ENCODE measurements around the gene ZNF780A.
A peak's percentile ranks its signal among the peaks of the same experiment; 100 is the strongest.

The ZNF780A gene

GRCh38 chr19:40139533-40140287 is 49.0 kb upstream of the ZNF780A start (continued):
- TF ChIP-seq CTCF (tag by site-specific recombination; IDR thresholded peaks at IDR 0.05) (peak; percentile 89), ZNF660 (tag by site-specific recombination; IDR thresholded peaks at IDR 0.05) (peak; percentile 87; the same call in 1 of the 2 replicates)

GRCh38 chr19:40136818-40137217 is 46.1 kb upstream of the ZNF780A start:
- TF ChIP-seq ZNF416 (tag by site-specific recombination; IDR thresholded peaks at IDR 0.05) (no peak), ZEB2 (tag by site-specific recombination; IDR thresholded peaks at IDR 0.05) (no peak), PRDM2 (tag by site-specific recombination; IDR thresholded peaks at IDR 0.05; ENCODE audit: borderline replicate concordance) (no peak), ZNF645 (tag by site-specific recombination; IDR thresholded peaks at IDR 0.05) (no peak), ZNF138 (tag by site-specific recombination; IDR thresholded peaks at IDR 0.05; ENCODE audit: borderline replicate concordance) (no peak), ZNF133 (tag by site-specific recombination; IDR thresholded peaks at IDR 0.05) (no peak), ZNF19 (tag by site-specific recombination; IDR thresholded peaks at IDR 0.05; ENCODE audit: low read depth) (no peak), SP2 (tag by site-specific recombination; IDR thresholded peaks at IDR 0.05) (no peak), MZF1 (tag by site-specific recombination; IDR thresholded peaks at IDR 0.05; ENCODE audit: borderline replicate concordance) (no peak), PBX3 (CRISPR knock-in tag; IDR thresholded peaks at IDR 0.05) (no peak)
- Histone ChIP-seq H3K27ac (ENCODE audit: extremely low read depth, low read depth, low read length) (no peak overlapping the region), H3K4me3 (ENCODE audit: low read depth, low read length) (no peak overlapping the region), H3K4me1 (ENCODE audit: control insufficient read depth, insufficient read depth, low read length) (no peaks in the 10 kb centered on the region), H3K36me3 (ENCODE audit: control insufficient read depth in 2 of 2, insufficient read depth in 1 of 2, low read length in 2 of 2) (0 out of 3 replicates have a peak, but pooled peaks cover 0 to under 1% of the 10 kb centered on the region in 2 experiments), H3K9me3 (ENCODE audit: control insufficient read depth, insufficient read depth, low read depth, low read length) (peaks cover 11% of the 10 kb centered on the region)
- CTCF ChIA-PET: interaction anchor here (0.9 to 1.1 kb wide), 2 partner anchors 29 to 169 kb away, joined by 4 read pairs; no protein-coding TSS in a partner anchor
- POLR2A ChIA-PET: no interaction called here

Measured in HEK293 (cell line).